Medulla oblongata (tissue), 1 donor: ENCODE results near the gene PERM1.
"Not testable (repeated sequence)": the region's sequence is repeated elsewhere in the genome, so short reads cannot be mapped to it uniquely, and the experiment has no call there.

Experiments
- DNase-seq: peaks from one replicate; pipeline ENCODE4 v3.0.0-alpha.2; 2015; ENCODE audit errors: extremely low spot score

Gene PERM1

GRCh38 chr1:947958-948357 is 33.9 kb downstream of the PERM1 start:
- no peak for DNase-seq

DNA sequence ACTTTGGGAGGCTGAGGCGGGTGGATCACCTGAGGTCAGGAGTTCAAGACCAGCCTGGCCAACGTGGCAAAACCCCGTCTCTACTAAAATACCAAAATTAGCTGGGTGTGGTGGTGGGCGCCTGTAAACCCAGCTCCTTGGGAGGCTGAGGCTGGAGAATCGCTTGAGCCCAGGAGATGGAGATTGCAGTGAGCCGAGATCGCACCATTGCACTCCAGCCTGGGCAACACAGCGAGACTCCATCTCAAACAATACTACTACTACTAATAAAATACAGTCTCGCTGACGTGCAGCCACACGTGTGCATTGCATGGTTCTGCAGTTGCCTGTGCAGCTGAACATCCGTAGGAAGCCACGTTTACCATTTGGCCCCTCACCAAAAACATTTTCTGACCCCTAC is 35.1 kb downstream of the PERM1 start:
- not testable (repeated sequence) for DNase-seq

DNA sequence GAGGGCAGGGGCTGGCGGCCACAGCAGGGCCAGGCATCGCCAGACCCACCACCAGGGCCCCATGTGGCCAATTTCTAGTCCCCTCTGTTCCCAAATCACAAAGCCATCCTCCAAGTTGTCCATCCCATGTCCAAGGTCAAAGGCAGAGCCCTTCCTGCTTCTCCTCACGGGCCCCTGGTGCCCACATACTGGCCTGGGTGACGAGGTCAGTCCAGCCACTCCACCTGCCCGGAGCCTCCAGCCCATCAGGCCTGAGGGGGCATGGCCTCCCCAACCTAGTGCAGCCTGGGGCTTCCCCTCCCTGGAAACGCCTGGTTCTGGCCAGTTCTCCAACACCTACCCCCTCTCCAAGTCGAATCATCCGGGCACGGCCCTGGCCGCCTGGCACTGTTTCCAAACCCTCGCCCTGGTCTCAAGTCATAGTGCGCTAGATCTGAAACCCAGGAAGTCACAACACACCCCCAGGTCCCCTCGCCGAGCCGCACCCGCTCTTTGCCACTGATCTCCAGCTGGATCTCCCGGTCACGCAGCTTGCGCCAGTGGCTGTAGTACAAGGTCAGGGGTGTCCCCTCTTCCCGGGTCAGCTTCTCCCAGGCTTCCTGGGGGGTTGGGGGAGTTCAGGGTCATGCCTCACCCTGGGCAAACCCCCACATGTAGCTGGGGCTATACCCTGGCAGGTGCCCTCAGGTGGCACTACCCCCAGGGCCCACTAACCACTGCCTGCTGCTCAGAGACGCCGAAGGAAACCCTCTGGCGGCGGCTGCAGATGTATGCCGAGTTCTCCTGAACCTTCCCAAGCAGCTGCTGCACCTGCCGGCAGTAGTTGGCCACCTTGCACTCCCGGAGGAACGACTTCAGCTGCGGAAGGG is 36.0 kb downstream of the PERM1 start:
- no peak for DNase-seq

- no peak for DNase-seq
Measured at GRCh38 chr1:944341-945325, 37.3 kb downstream of the PERM1 start.

DNA sequence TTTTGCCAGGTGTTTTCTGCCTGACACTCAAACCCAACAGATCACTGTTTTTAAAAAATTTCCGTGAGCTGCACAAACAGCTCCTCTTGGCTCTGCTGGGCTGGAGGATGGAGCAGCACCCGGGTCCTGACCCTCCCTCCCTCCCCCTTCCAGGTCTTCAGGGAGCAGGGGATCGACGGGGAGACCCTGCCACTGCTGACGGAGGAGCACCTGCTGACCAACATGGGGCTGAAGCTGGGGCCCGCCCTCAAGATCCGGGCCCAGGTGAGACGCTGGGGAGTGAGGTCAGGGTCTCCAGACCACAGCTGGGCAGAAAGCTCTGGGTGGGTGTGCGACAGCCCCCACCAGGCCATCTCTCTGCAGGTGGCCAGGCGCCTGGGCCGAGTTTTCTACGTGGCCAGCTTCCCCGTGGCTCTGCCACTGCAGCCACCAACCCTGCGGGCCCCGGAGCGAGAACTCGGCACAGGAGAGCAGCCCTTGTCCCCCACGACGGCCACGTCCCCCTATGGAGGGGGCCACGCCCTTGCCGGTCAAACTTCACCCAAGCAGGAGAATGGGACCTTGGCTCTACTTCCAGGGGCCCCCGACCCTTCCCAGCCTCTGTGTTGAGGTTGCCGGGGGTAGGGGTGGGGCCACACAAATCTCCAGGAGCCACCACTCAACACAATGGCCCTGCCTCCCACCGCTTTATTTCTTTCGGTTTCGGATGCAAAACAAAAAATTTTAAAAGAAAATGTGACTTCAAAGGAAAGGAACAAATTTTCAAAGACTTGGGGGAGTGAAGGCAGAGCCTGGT is 38.1 kb downstream of the PERM1 start:
- DNase-seq = no peak

DNA sequence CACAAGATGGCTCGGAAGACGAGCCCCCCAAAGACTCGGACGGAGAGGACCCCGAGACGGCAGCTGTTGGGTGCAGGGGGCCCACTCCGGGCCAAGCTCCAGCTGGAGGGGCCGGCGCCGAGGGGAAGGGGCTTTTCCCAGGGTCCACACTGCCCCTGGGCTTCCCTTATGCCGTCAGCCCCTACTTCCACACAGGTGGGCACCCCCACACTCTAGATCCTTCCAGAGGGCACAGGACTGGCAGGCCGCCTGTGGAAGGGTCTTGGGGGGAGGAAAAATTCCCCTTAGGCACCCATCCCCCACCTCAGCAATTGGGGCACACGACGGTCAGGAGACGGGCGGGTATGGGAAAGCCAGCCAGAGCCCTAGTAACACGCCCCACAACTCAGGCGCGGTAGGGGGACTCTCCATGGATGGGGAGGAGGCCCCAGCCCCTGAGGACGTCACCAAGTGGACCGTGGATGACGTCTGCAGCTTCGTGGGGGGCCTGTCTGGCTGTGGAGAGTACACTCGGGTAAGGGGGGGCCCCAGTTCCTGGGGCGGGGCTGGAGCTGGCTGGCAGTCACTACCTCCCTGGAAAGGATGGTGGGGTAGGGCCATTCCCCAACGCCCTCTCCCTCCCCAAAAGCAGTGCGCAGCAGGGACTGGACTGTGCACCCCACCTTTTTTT is 38.9 kb downstream of the PERM1 start:
- no peak for DNase-seq

DNA sequence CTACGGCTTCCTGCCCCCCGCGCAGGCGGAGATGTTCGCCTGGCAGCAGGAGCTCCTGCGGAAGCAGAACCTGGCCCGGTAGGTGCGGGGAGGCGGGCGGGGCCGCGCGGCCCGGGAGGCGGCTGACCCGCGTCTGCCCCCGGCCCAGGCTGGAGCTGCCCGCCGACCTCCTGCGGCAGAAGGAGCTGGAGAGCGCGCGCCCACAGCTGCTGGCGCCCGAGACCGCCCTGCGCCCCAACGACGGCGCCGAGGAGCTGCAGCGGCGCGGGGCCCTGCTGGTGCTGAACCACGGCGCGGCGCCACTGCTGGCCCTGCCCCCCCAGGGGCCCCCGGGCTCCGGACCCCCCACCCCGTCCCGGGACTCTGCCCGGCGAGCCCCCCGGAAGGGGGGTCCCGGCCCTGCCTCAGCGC is 39.5 kb downstream of the PERM1 start:
- DNase-seq = no peak

DNA sequence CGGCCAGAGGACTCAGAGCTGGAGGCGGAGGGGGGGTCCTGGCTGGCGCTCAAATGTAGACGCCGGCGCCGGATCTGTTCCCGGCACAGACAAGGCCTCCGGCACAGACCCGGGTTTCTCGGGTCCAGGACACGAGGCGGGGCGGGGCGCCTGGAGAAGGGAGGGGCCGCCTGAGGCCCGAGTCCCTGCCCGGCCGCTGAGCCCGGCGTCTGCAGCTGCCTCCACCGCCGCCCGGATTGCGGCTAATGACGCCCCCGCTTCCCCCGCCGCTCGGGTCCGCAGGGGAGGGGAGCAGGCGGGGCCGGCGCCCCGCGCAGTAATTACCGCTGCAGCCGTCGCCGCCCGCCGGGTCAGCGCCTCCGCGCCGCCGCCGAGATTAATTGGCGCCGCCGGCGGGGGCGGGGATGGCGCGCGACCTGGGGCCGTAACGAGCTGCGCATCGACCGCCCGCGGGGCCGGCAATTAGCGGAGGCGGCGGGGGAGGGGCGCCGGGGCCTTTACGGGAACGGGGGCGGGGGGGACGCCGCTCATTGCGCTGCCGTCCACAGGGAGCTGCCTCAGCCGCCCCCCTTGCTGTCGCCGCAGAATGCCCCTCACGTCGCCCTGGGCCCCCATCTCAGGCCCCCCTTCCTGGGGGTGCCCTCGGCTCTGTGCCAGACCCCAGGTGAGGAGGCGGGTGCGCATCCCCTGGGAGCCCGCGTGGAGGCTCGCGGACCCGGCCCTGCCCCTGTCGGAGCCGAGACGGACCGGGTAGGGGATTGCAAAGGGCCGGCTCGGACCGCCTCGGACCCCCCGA is 40.1 kb downstream of the PERM1 start:
- peak; percentile 46 for DNase-seq

DNA sequence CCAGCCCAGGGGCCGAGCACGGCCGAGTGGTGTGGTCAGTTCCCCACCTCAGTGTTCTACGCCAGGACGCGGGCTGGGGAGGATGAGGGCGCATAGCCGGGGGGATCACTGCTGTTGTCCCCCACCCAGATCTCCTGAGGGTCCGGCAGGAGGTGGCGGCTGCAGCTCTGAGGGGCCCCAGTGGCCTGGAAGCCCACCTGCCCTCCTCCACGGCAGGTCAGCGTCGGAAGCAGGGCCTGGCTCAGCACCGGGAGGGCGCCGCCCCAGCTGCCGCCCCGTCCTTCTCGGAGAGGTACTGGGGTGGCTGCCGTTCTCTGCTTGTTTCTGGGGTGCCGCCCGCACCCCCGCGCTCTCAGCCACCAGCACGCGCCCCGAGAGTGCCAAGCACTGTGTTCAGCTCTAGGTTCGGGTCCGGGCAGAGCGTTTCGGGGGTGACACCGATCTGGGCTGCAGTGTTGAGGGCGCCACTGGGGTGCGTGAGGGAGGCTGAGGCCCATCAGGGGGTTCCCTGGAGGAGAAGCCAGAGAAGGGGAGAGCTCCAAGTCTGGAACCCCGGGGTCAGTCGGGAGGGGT is 40.8 kb downstream of the PERM1 start:
- no peak for DNase-seq

- DNase-seq = peak; percentile 45
Measured at GRCh38 chr1:940107-941014, 41.5 kb downstream of the PERM1 start.

DNA sequence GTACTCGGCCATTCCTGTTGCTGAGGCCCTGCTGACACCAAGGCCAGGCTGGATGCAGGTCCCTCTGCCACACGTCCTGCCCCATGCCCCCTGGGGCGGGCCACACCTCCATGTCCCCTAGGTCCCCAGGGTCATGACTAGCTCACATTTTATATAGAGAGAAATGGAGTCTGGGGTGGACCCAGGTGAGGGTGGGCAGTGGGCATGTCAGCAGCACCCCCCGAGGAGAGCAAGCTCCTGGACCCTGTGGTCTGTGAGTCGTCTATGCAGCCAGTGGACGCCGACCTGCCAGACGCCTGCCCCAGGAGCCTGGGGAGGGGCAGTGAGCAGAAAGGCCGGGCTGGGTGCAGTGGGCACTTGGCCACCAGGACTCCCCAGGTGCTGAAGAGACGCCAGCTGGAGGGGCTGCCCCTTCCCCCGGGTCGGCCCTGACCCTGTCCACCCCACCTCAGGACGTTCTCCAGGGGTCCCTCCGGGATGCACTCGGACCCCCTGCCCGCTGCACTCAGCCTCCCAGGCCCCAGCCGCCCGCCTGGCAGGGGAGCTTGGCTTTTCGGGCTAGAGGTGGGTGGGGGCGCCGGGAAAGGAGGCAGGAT is 42.3 kb downstream of the PERM1 start:
- no peak for DNase-seq

DNA sequence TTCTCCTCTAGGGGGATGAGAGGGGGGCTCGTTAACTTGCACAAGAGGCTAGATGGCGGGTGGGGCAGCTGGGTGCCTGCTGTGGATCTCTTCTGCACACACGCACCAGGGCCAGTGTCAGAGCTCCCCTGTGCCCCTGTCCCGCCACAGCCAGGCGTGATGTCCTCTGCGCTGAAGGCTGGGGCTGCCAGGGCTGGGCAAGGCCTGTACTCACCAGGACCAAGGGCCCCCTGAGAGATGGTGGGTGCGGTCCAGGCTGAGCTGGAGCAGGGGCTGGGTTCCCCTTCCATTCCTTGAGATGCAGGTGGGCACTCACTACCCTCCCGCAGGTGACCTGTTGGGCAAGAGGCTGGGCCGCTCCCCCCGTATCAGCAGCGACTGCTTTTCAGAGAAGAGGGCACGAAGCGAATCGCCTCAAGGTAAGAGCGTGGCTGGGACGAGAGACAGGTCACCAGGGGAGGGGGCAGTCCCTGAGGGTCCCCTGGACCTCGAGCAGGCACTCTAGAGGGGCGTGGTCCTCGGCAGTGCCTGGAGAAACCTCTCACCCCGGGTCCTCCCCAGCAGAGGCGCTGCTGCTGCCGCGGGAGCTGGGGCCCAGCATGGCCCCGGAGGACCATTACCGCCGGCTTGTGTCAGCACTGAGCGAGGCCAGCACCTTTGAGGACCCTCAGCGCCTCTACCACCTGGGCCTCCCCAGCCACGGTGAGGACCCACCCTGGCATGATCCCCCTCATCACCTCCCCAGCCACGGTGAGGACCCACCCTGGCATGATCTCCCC is 43.0 kb downstream of the PERM1 start:
- DNase-seq = no peak

DNA sequence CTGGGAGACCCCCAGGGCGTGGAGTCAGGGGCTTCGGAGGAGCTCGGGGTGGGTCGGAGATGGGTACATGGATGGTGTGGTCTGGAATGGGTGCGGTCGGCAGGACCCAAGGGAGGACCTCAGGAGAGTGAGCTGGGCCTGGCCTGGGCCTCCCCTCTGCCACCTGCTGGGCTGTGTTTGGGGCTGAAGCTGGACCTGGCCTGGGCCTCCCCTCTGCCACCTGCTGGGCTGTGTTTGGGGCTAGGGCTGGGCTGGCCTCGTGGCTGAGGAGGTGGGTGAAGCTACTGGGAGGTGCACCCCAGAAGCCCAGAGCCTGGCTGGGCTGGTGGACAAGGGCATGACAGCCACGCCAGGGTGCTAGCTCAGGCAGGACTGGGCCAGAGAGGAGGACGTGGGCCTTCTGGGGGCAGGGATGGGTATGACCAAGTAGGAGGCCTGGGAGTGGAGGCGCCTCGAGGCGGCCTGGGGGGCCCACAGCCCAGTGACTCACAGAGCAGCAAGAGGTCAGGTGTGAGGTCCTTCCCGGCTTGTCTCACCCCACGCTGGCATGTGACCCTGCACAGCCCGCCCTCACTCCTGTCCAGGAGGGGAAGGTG is 43.7 kb downstream of the PERM1 start:
- DNase-seq = no peak

- DNase-seq = no peak
Measured at GRCh38 chr1:937521-937920, 44.4 kb downstream of the PERM1 start.

DNA sequence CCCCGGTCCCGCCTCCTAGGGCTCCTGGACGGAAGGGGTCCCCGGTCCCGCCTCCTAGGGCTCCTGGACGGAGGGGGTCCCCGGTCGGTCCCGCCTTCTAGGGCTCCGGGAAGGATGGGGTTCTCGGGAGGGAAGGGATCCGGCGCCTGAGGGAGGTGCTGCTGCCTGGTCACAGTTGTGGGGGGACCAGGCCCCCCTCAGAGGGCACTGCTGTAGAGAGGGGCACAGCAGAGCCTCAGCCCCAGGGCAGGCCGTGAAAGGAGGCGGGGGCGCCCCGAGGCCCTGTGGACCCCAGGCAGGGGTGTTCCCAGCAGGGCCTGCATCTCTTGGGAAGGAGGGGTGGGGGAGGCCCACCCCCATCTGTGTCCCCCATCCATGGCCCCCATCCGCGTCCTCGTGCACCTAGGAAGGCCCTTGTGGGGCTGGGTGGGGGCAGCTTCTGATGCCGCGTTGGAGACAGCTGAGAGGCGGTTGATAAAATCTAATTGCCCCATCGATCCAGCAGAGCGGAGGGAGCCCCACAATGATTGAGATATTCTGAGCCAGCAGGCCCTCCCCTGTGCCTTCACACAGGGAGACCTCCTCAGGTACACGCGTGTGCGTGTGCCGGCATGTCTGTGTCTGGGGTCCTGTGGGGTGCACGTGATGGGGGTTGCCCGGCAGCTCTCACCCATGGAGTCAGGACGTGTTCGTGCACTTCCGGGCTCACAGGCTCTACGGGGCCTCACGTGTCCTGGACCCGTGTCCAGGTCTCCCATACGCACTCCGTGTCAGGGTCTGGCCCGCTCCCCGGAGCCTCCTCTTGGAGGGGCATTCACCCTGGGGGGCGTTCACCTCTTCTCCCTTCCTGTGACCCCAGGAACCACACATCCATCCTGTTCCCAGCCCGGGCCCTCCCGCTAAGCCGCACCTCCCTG is 45.3 kb downstream of the PERM1 start:
- no peak for DNase-seq

DNA sequence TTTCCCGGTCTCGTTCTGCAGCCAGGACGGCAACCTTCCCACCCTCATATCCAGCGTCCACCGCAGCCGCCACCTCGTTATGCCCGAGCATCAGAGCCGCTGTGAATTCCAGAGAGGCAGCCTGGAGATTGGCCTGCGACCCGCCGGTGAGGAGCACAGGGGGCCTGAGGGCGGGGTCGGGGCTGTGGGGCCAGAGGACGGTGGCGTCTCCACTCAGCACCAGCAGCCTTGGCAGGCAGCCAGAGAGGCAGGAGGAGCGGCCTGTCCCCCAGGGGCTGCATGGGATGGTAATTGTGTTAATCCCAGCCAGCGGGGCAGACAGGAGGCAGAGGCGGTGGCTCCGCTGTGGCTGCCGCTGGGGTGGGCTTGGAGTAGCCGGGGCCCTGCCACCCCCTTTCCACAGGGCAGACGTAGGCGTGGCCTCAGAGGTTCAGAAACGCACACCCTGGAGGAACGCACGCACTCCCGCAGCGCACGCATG is 46.1 kb downstream of the PERM1 start:
- DNase-seq = no peak
